ENCODE data around the gene IL5.
A peak's percentile ranks its signal among the peaks of the same experiment; 100 is the strongest.

The IL5 gene

GRCh38 chr5:132498152-132498551 lies 45.2 kb downstream of the IL5 start:
- DNase-seq: no peak

- no peak for DNase-seq
Observed at GRCh38 chr5:132497488-132497997, 45.8 kb downstream of the IL5 start.

DNA sequence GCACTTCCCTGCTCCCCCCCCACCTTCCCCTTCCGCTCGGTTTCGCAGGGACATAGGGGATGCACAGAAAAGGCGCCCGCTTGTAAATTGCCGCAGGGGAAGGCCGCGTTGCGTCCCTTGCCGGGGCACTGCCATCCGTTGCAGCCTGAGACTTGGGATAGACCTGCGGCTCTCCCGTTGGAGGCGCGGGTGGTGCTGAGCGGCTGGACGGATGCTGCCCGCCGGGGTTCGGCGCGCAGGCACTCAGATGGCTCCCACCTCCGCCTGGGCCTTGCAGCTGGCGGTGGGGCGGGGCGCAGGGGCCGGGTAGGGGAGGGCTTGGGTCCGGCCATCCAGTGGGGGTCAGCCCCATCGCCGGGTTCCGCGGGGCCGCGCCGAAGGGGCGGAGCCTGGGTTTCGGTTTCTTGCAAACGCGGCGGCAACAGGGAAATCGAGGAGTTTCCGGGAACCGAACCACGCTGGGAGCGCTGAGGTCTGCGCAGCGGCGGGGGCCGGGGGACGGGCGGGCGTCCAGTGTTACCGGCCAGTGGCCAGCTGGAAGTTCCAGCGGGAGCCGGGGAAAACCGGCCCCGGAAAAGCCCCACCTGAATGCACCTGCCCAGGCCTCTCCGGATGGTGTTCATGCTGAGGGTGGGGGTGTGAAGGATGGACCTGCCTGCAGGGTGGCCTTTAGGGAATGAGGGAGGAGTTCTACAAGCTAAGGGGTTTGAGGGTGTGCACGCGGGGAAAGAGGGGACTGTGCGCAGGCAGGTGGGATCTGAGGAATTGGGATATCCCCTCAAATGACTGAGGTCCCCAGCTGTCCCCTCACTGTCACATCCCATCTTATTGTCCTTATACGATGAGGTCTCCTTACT lies 46.5 kb downstream of the IL5 start:
- peak; percentile 75 for DNase-seq

DNA sequence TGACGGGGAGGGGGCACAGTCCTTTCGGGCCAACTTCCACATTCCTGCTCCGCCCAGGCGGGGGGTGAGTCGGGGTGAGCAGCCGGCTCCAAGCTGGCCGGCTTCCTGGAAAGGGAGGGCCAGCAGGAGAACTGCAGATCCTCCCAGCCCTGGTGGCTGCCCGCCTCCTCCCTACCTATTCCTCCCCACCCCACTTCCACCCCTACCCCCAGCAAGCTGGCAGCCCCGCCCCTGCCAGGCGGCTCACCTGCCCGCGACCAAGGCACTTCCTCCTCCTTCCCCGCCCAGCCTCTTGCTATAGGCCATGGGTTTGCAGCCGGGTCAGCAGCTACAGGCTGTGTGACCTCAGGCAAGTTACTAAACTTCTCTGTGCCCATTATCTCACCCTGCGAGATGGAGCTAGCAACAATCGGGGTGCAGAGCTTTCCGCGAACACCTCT lies 47.1 kb downstream of the IL5 start:
- DNase-seq: peak; percentile 91

DNA sequence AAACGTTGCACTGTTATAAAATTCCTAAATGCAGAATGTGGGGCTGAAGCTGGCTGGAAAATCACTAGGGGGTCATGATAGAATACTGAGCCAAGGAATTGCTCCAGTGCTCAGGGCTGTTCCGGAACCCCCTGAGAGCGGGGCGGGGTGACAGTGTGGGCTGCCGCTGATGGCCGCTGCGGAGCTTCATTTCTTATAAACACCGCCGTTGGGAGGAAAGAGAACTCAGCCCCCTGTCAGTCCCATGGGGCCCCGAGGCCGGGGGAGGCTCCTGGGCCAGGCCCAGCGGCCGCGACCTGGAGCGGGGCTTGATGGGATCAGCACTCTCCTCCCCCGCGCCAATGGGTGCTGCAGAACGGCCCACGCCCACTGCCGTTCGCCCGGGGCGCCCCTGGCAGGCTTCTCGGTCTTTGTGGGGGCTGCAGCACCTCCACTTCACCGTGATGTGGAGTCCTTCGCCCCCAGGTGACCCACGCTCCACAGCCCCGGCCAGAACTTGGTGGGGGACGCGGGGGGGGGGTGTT lies 47.6 kb downstream of the IL5 start:
- peak; percentile 73 for DNase-seq

GRCh38 chr5:132493821-132494220 lies 49.5 kb downstream of the IL5 start:
- DNase-seq: no peak

DNA sequence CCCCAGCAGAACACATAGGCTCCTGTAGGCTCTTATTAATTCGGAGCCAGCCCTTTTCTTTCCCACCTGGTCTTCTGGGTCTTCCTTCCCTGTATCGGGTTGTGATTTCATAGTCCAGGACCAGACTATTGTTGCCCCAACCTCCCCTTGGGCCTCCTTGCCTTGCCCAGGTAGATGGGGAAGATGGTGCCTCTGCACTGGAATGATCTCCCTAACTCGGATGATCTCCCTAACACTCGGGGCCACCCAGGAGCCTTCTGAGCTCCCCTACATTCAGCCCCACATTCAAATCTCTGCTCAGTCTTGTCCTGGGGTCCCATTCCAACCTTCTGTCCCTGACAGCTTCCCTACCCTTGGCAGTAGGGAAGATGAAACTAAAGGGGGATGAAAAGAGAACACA lies 50.1 kb downstream of the IL5 start:
- no peak for DNase-seq

GRCh38 chr5:132492386-132493125 lies 50.8 kb downstream of the IL5 start:
- no peak for DNase-seq

Measured in NCI-H146 (cell line).